WTC11 (cell line): ENCODE results near the gene RPL37A.

Source experiments
- CREB1 ChIP-seq: sonication (generic); formaldehyde crosslinking; IDR thresholded peaks from 2 replicates; pipeline ENCODE4 v1.8.0; 2023; ENCODE audit warnings: mild to moderate bottlenecking, missing genetic modification reagents
- FOXJ3 ChIP-seq: sonication (generic); formaldehyde crosslinking; IDR thresholded peaks from 2 replicates; pipeline ENCODE4 v1.9.0; 2021; ENCODE audit warnings: missing genetic modification reagents, mild to moderate bottlenecking, borderline replicate concordance
- TCF7 ChIP-seq: sonication (generic); formaldehyde crosslinking; IDR thresholded peaks from 2 replicates; pipeline ENCODE4 v1.8.0; 2022; ENCODE audit warnings: mild to moderate bottlenecking, low read depth, missing genetic modification reagents, moderate library complexity
- ZNF317 ChIP-seq: sonication (generic); formaldehyde crosslinking; IDR thresholded peaks from 2 replicates; pipeline ENCODE4 v1.8.1; 2023; ENCODE audit warnings: low read depth, mild to moderate bottlenecking, moderate library complexity, missing genetic modification reagents, borderline replicate concordance
- TF ChIP-seq, protein P1 (sequence below): fragments of 200-600 bp; IDR thresholded peaks from 2 replicates; pipeline ENCODE4 v1.8.0; 2022; ENCODE audit warnings: antibody characterized with exemption
- TF ChIP-seq, protein P2 (sequence below): fragments of 250-450 bp; sonication (Bioruptor Pico); IDR thresholded peaks from 2 replicates; pipeline ENCODE4 v1.8.0; 2021; ENCODE audit warnings: mild to moderate bottlenecking
- TF ChIP-seq, protein P3 (sequence below): sonication (generic); formaldehyde crosslinking; IDR thresholded peaks from 2 replicates; pipeline ENCODE4 v1.8.1; 2023; ENCODE audit warnings: mild to moderate bottlenecking, moderate library complexity, missing genetic modification reagents

DNA sequence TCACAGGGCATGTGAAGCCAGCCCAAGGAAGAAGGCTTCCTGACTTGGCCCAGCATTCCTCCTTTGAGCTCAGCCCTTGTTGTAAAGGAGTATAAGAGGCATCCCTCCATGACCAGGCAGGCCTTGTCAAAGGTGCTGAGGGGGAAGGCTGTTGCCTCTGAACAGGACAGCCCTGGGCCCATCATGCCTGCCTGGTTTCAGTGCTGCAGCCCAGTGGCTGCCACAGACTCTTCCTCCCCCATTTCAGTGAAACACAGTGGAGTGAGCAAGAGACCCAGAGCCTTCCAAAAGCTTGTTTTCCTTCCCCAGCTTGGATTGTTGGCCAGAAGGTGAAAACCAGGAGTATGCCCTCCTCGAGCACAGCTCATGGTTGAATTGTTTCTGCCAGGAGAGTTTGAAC is 19.9 kb upstream of the RPL37A start:
- TF ChIP-seq, protein P1, sequence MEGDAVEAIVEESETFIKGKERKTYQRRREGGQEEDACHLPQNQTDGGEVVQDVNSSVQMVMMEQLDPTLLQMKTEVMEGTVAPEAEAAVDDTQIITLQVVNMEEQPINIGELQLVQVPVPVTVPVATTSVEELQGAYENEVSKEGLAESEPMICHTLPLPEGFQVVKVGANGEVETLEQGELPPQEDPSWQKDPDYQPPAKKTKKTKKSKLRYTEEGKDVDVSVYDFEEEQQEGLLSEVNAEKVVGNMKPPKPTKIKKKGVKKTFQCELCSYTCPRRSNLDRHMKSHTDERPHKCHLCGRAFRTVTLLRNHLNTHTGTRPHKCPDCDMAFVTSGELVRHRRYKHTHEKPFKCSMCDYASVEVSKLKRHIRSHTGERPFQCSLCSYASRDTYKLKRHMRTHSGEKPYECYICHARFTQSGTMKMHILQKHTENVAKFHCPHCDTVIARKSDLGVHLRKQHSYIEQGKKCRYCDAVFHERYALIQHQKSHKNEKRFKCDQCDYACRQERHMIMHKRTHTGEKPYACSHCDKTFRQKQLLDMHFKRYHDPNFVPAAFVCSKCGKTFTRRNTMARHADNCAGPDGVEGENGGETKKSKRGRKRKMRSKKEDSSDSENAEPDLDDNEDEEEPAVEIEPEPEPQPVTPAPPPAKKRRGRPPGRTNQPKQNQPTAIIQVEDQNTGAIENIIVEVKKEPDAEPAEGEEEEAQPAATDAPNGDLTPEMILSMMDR, result no peak
- no peak for TF ChIP-seq ZNF317
- TF ChIP-seq, protein P2, sequence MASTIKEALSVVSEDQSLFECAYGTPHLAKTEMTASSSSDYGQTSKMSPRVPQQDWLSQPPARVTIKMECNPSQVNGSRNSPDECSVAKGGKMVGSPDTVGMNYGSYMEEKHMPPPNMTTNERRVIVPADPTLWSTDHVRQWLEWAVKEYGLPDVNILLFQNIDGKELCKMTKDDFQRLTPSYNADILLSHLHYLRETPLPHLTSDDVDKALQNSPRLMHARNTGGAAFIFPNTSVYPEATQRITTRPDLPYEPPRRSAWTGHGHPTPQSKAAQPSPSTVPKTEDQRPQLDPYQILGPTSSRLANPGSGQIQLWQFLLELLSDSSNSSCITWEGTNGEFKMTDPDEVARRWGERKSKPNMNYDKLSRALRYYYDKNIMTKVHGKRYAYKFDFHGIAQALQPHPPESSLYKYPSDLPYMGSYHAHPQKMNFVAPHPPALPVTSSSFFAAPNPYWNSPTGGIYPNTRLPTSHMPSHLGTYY, result no peak
- no peak for TF ChIP-seq FOXJ3 (CRISPR knock-in tag)
- TF ChIP-seq, protein P3, sequence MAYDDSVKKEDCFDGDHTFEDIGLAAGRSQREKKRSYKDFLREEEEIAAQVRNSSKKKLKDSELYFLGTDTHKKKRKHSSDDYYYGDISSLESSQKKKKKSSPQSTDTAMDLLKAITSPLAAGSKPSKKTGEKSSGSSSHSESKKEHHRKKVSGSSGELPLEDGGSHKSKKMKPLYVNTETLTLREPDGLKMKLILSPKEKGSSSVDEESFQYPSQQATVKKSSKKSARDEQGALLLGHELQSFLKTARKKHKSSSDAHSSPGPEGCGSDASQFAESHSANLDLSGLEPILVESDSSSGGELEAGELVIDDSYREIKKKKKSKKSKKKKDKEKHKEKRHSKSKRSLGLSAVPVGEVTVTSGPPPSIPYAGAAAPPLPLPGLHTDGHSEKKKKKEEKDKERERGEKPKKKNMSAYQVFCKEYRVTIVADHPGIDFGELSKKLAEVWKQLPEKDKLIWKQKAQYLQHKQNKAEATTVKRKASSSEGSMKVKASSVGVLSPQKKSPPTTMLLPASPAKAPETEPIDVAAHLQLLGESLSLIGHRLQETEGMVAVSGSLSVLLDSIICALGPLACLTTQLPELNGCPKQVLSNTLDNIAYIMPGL (CRISPR knock-in tag), result no peak
- TF ChIP-seq CREB1 (CRISPR knock-in tag), result no peak
- no peak for TF ChIP-seq TCF7 (CRISPR knock-in tag)
